ENCODE results near the gene ANXA2.

Gene ANXA2

GRCh38 chr15:60373745-60374144 is 24.0 kb downstream of the ANXA2 start:
- ATAC-seq: no peak
- TF ChIP-seq RARB (CRISPR knock-in tag; IDR thresholded peaks at IDR 0.05) (no peak), ZC3H10 (CRISPR knock-in tag; IDR thresholded peaks at IDR 0.05) (0 out of 2 replicates have a peak, but pooled peaks have one; percentile 4)

- TF ChIP-seq ZC3H10 (CRISPR knock-in tag; IDR thresholded peaks at IDR 0.05) (no peak), ISL1 (CRISPR knock-in tag; IDR thresholded peaks at IDR 0.05) (no peak), CSRNP3 (CRISPR knock-in tag; IDR thresholded peaks at IDR 0.05) (no peak), CSDC2 (CRISPR knock-in tag; IDR thresholded peaks at IDR 0.05) (0 out of 2 replicates have a peak, but pooled peaks have one; percentile 11), GLIS3 (CRISPR knock-in tag; IDR thresholded peaks at IDR 0.05) (no peak), TSHZ2 (CRISPR knock-in tag; IDR thresholded peaks at IDR 0.05) (no peak), PATZ1 (CRISPR knock-in tag; IDR thresholded peaks at IDR 0.05; ENCODE audit: borderline replicate concordance) (no peak), ZFP30 (CRISPR knock-in tag; IDR thresholded peaks at IDR 0.05) (no peak)
- no peak for ATAC-seq
Observed at GRCh38 chr15:60373327-60373726, 24.5 kb downstream of the ANXA2 start.

GRCh38 chr15:60372756-60373155 is 25.0 kb downstream of the ANXA2 start:
- no peak for ATAC-seq
- TF ChIP-seq ZC3H10 (CRISPR knock-in tag; IDR thresholded peaks at IDR 0.05) (peak; percentile 27; the same call in 1 of the 2 replicates), SNAI2 (CRISPR knock-in tag; IDR thresholded peaks at IDR 0.05) (no peak)

GRCh38 chr15:60372227-60372626 is 25.6 kb downstream of the ANXA2 start:
- TF ChIP-seq ZNF70 (CRISPR knock-in tag; IDR thresholded peaks at IDR 0.05): no peak
- no peak for ATAC-seq

- TF ChIP-seq CREB5 (CRISPR knock-in tag; IDR thresholded peaks at IDR 0.05; ENCODE audit: low read depth): peak; percentile 29
- TF ChIP-seq CSDC2 (CRISPR knock-in tag; IDR thresholded peaks at IDR 0.05): 0 out of 2 replicates have a peak, but pooled peaks have one; percentile 36
- TF ChIP-seq CSRNP3 (CRISPR knock-in tag; IDR thresholded peaks at IDR 0.05): no peak
- no peak for TF ChIP-seq BACH2 (CRISPR knock-in tag; IDR thresholded peaks at IDR 0.05; ENCODE audit: borderline replicate concordance)
- TF ChIP-seq ZFP3 (CRISPR knock-in tag; IDR thresholded peaks at IDR 0.05): peak; percentile 12; the same call in 1 of the 2 replicates
- TF ChIP-seq ZC3H10 (CRISPR knock-in tag; IDR thresholded peaks at IDR 0.05): peak; percentile 62
- TF ChIP-seq ISL1 (CRISPR knock-in tag; IDR thresholded peaks at IDR 0.05): peak; percentile 87
- 0 out of 2 replicates have a peak, but pooled peaks have one; percentile 79 for TF ChIP-seq SNAI2 (CRISPR knock-in tag; IDR thresholded peaks at IDR 0.05)
- no peak for TF ChIP-seq TCF4 (CRISPR knock-in tag; IDR thresholded peaks at IDR 0.05; ENCODE audit: borderline replicate concordance)
- peak; percentile 80 for TF ChIP-seq TOX (CRISPR knock-in tag; IDR thresholded peaks at IDR 0.05; ENCODE audit: borderline replicate concordance)
- TF ChIP-seq ZNF565 (CRISPR knock-in tag; conservative IDR thresholded peaks at IDR 0.05; ENCODE audit: low read depth): no peak
- no peak for TF ChIP-seq ZNF70 (CRISPR knock-in tag; IDR thresholded peaks at IDR 0.05)
- peak; percentile 81 for TF ChIP-seq RARB (CRISPR knock-in tag; IDR thresholded peaks at IDR 0.05)
- TF ChIP-seq OSR1 (CRISPR knock-in tag; IDR thresholded peaks at IDR 0.05): peak; percentile 60; the same call in 1 of the 2 replicates
- TF ChIP-seq PATZ1 (CRISPR knock-in tag; IDR thresholded peaks at IDR 0.05; ENCODE audit: borderline replicate concordance): peak; percentile 62; the same call in 1 of the 2 replicates
- peak; percentile 66 for ATAC-seq
Observed at GRCh38 chr15:60371175-60372051, 26.4 kb downstream of the ANXA2 start.

Measured in SK-N-SH treated with all-trans-retinoic acid at 6 μM for 48 hours (cell line).